ENCODE measurements around the gene STAT4. TPM values are rescaled to one million over a fixed set of nuclear protein-coding genes. Genes with fewer than 3 reads are reported as not detected.

STAT4 gene
- polyA plus RNA-seq, 1 donor (not counting 4 experiments of a cell fraction or from before 2014, with no cell fraction given) = 2.0 TPM

GRCh38 chr2:191103774-191104173, 47.0 kb downstream of the STAT4 start:
- no peaks in the 10 kb centered on the region for H3K36me3 ChIP-seq (ENCODE audit: control insufficient read depth in 2 of 2, extremely low read depth in 1 of 2, insufficient read depth in 2 of 2, low read length in 2 of 2)
- no peak overlapping the region for H3K9ac ChIP-seq (ENCODE audit: control insufficient read depth, extremely low read depth, insufficient read depth, low read length)
- dilution Hi-C loops (cut with MboI; ENCODE audit: extremely low pct_ligation_motif_present, low sequenced_read_pairs) = no loop called here
- H4K20me1 ChIP-seq (ENCODE audit: control insufficient read depth, extremely low read depth, insufficient read depth, low read length) = no peaks in the 10 kb centered on the region
- no peaks in the 10 kb centered on the region for H3K4me1 ChIP-seq (ENCODE audit: control insufficient read depth, extremely low read depth, insufficient read depth, low read length)
- no peak overlapping the region for H3K27ac ChIP-seq (ENCODE audit: control insufficient read depth, insufficient read depth, low read length)
- H3K79me2 ChIP-seq (ENCODE audit: control insufficient read depth, insufficient read depth, low read length) = no peaks in the 10 kb centered on the region
- H2AFZ ChIP-seq (ENCODE audit: control insufficient read depth, low read length) = no peak overlapping the region
- H3K4me2 ChIP-seq (ENCODE audit: control insufficient read depth, extremely low read depth, insufficient read depth, low read depth, low read length) = no peak overlapping the region
- DNase-seq (ENCODE audit: low read depth, low spot score) = no peak
- no peaks in the 10 kb centered on the region for H3K9me1 ChIP-seq (ENCODE audit: control insufficient read depth, extremely low read depth, insufficient read depth, low read length)
- H3K27me3 ChIP-seq (ENCODE audit: control insufficient read depth, extremely low read depth, insufficient read depth, low read length) = no peaks in the 10 kb centered on the region
- H3K9me3 ChIP-seq (ENCODE audit: control insufficient read depth, low read depth, low read length) = no peaks in the 10 kb centered on the region
- TF ChIP-seq, protein P1, sequence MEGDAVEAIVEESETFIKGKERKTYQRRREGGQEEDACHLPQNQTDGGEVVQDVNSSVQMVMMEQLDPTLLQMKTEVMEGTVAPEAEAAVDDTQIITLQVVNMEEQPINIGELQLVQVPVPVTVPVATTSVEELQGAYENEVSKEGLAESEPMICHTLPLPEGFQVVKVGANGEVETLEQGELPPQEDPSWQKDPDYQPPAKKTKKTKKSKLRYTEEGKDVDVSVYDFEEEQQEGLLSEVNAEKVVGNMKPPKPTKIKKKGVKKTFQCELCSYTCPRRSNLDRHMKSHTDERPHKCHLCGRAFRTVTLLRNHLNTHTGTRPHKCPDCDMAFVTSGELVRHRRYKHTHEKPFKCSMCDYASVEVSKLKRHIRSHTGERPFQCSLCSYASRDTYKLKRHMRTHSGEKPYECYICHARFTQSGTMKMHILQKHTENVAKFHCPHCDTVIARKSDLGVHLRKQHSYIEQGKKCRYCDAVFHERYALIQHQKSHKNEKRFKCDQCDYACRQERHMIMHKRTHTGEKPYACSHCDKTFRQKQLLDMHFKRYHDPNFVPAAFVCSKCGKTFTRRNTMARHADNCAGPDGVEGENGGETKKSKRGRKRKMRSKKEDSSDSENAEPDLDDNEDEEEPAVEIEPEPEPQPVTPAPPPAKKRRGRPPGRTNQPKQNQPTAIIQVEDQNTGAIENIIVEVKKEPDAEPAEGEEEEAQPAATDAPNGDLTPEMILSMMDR (optimal IDR thresholded peaks at IDR 0.05 in 1 of 3, IDR thresholded peaks at IDR 0.05 in 1 of 3, conservative IDR thresholded peaks at IDR 0.05 in 1 of 3; ENCODE audit: extremely low read depth in 1 of 3, insufficient read depth in 2 of 3, low read length in 3 of 3) = no peak
- TF ChIP-seq EZH2 (IDR thresholded peaks at IDR 0.05; ENCODE audit: low read length) = no peak
- H3K4me3 ChIP-seq (ENCODE audit: control insufficient read depth in 2 of 3, extremely low read depth in 1 of 3, insufficient read depth in 2 of 3, low read depth in 1 of 3, low read length in 3 of 3) = no peak overlapping the region
- no peak for FAIRE-seq

- Histone ChIP-seq H3K4me3 (ENCODE audit: control insufficient read depth in 2 of 3, extremely low read depth in 1 of 3, insufficient read depth in 2 of 3, low read depth in 1 of 3, low read length in 3 of 3) (no peak overlapping the region), H3K27me3 (ENCODE audit: control insufficient read depth, extremely low read depth, insufficient read depth, low read length) (no peaks in the 10 kb centered on the region), H3K36me3 (ENCODE audit: control insufficient read depth in 2 of 2, extremely low read depth in 1 of 2, insufficient read depth in 2 of 2, low read length in 2 of 2) (no peaks in the 10 kb centered on the region), H3K79me2 (ENCODE audit: control insufficient read depth, insufficient read depth, low read length) (no peaks in the 10 kb centered on the region), H3K4me1 (ENCODE audit: control insufficient read depth, extremely low read depth, insufficient read depth, low read length) (no peaks in the 10 kb centered on the region), H3K27ac (ENCODE audit: control insufficient read depth, insufficient read depth, low read length) (no peak overlapping the region), H4K20me1 (ENCODE audit: control insufficient read depth, extremely low read depth, insufficient read depth, low read length) (no peaks in the 10 kb centered on the region), H2AFZ (ENCODE audit: control insufficient read depth, low read length) (no peak overlapping the region), H3K4me2 (ENCODE audit: control insufficient read depth, extremely low read depth, insufficient read depth, low read depth, low read length) (no peak overlapping the region), H3K9me3 (ENCODE audit: control insufficient read depth, low read depth, low read length) (no peaks in the 10 kb centered on the region), H3K9ac (ENCODE audit: control insufficient read depth, extremely low read depth, insufficient read depth, low read length) (no peak overlapping the region), H3K9me1 (ENCODE audit: control insufficient read depth, extremely low read depth, insufficient read depth, low read length) (no peaks in the 10 kb centered on the region)
- DNase-seq (ENCODE audit: low read depth, low spot score) = no peak
- no peak for FAIRE-seq
- TF ChIP-seq, protein P1 (optimal IDR thresholded peaks at IDR 0.05 in 1 of 3, IDR thresholded peaks at IDR 0.05 in 1 of 3, conservative IDR thresholded peaks at IDR 0.05 in 1 of 3; ENCODE audit: extremely low read depth in 1 of 3, insufficient read depth in 2 of 3, low read length in 3 of 3) = no peak
- no peak for TF ChIP-seq EZH2 (IDR thresholded peaks at IDR 0.05; ENCODE audit: low read length)
- dilution Hi-C loops (cut with MboI; ENCODE audit: extremely low pct_ligation_motif_present, low sequenced_read_pairs) = no loop called here
Observed at GRCh38 chr2:191100216-191100615, 50.6 kb downstream of the STAT4 start.

Measured in keratinocyte (primary cell).